ENCODE measurements around the gene MICALL2.
"Not testable (repeated sequence)": the region's sequence is repeated elsewhere in the genome, so short reads cannot be mapped to it uniquely, and the experiment has no call there.

MICALL2 gene

GRCh38 chr7:1447112-1447511 lies 12.2 kb downstream of the MICALL2 start:
- DNase-seq, result no peak

- DNase-seq, result no peak
Observed at GRCh38 chr7:1446620-1447032, 12.6 kb downstream of the MICALL2 start.

GRCh38 chr7:1446026-1446425 lies 13.2 kb downstream of the MICALL2 start:
- DNase-seq, result not testable (repeated sequence)

GRCh38 chr7:1445341-1445740 lies 13.9 kb downstream of the MICALL2 start:
- no peak for DNase-seq

GRCh38 chr7:1444925-1445322 lies 14.3 kb downstream of the MICALL2 start:
- no peak for DNase-seq

- no peak for DNase-seq
Observed at GRCh38 chr7:1444214-1444924, 14.9 kb downstream of the MICALL2 start.

GRCh38 chr7:1443587-1444200 lies 15.6 kb downstream of the MICALL2 start:
- not testable (repeated sequence) for DNase-seq

- DNase-seq, result no peak
Observed at GRCh38 chr7:1442355-1443124, 16.7 kb downstream of the MICALL2 start.

- no peak for DNase-seq
Observed at GRCh38 chr7:1441615-1442354, 17.5 kb downstream of the MICALL2 start.

GRCh38 chr7:1440620-1441019 lies 18.6 kb downstream of the MICALL2 start:
- DNase-seq, result no peak

GRCh38 chr7:1439373-1440363 lies 19.6 kb downstream of the MICALL2 start:
- no peak for DNase-seq

GRCh38 chr7:1438821-1439220 lies 20.4 kb downstream of the MICALL2 start:
- DNase-seq, result no peak

- DNase-seq, result no peak
Observed at GRCh38 chr7:1438208-1438607, 21.1 kb downstream of the MICALL2 start.

- DNase-seq, result no peak
Observed at GRCh38 chr7:1437155-1437880, 22.0 kb downstream of the MICALL2 start.

GRCh38 chr7:1436608-1437007 lies 22.7 kb downstream of the MICALL2 start:
- no peak for DNase-seq

GRCh38 chr7:1434891-1435670 lies 24.2 kb downstream of the MICALL2 start:
- no peak for DNase-seq

- no peak for DNase-seq
Observed at GRCh38 chr7:1434165-1434718, 25.0 kb downstream of the MICALL2 start.

- no peak for DNase-seq
Observed at GRCh38 chr7:1433128-1433920, 25.9 kb downstream of the MICALL2 start.

- peak; percentile 75 for DNase-seq
Observed at GRCh38 chr7:1432411-1433082, 26.7 kb downstream of the MICALL2 start.
